ENCODE data around the gene MUL1.

DNA sequence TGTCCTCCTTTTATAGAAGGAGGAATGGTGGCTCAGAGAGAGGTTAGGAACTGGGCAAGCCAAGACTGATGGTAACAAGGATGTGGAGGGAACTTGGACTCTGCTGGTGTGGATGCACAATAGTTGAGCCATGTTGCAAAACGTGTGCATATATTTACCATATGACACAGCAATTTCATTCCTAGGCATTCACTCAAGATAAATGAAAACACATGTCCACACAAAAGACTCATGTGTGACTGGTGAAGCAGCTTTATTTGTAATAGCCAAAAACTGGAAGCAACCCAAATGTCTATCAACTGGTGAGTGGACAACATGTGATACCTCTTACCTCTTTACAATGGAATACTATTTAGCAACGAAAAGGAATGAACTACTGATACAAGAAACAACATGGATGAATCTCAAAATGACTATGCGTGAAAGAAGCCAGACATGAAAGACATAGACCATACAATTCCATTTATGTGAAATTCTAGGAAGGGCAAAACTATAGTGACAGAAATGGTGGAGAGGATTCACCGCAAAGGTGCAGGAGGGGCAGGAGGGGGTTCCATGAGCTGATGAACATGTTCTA, 58.1 kb downstream of the MUL1 start:
- TF ChIP-seq, protein P1, sequence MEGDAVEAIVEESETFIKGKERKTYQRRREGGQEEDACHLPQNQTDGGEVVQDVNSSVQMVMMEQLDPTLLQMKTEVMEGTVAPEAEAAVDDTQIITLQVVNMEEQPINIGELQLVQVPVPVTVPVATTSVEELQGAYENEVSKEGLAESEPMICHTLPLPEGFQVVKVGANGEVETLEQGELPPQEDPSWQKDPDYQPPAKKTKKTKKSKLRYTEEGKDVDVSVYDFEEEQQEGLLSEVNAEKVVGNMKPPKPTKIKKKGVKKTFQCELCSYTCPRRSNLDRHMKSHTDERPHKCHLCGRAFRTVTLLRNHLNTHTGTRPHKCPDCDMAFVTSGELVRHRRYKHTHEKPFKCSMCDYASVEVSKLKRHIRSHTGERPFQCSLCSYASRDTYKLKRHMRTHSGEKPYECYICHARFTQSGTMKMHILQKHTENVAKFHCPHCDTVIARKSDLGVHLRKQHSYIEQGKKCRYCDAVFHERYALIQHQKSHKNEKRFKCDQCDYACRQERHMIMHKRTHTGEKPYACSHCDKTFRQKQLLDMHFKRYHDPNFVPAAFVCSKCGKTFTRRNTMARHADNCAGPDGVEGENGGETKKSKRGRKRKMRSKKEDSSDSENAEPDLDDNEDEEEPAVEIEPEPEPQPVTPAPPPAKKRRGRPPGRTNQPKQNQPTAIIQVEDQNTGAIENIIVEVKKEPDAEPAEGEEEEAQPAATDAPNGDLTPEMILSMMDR (IDR thresholded peaks at IDR 0.05 in 8 of 11, conservative IDR thresholded peaks at IDR 0.05 in 3 of 11) = no peak
- TF ChIP-seq POLR2AphosphoS5 (IDR thresholded peaks at IDR 0.05) = no peak
